ENCODE measurements around the gene PRKACB.
"Not testable (repeated sequence)": the region's sequence is repeated elsewhere in the genome, so short reads cannot be mapped to it uniquely, and the experiment has no call there.

PRKACB gene

GRCh38 chr1:84143796-84144565, at the start of gene PRKACB:
Gene PRKACB (plus strand): TSS chr1:84144271. CDS start chr1:84144362, 91 bp downstream.
- DNase-seq = no peak

GRCh38 chr1:84095308-84095707, 48.8 kb upstream of the PRKACB start:
- no peak for DNase-seq

- no peak for DNase-seq
These were observed 47.9 kb upstream of the PRKACB start for GRCh38 chr1:84096176-84096575.

- DNase-seq = no peak
These were observed 42.9 kb upstream of the PRKACB start for GRCh38 chr1:84101204-84101603.

GRCh38 chr1:84103197-84103992, 40.7 kb upstream of the PRKACB start:
- DNase-seq = no peak

GRCh38 chr1:84107538-84107937, 36.5 kb upstream of the PRKACB start:
- DNase-seq = not testable (repeated sequence)

- no peak for DNase-seq
These were observed 36.1 kb upstream of the PRKACB start for GRCh38 chr1:84107955-84108354.

GRCh38 chr1:84108900-84109578, 35.0 kb upstream of the PRKACB start:
- no peak for DNase-seq

- no peak for DNase-seq
These were observed 33.4 kb upstream of the PRKACB start for GRCh38 chr1:84110629-84111028.

- DNase-seq = no peak
These were observed 27.5 kb upstream of the PRKACB start for GRCh38 chr1:84116558-84116957.

GRCh38 chr1:84117868-84118267, 26.2 kb upstream of the PRKACB start:
- DNase-seq = no peak

- no peak for DNase-seq
These were observed 22.7 kb upstream of the PRKACB start for GRCh38 chr1:84121360-84121759.

GRCh38 chr1:84122780-84123382, 21.2 kb upstream of the PRKACB start:
- no peak for DNase-seq

- no peak for DNase-seq
These were observed 10.6 kb upstream of the PRKACB start for GRCh38 chr1:84133479-84133878.

GRCh38 chr1:84135341-84135740, 8.7 kb upstream of the PRKACB start:
- DNase-seq = no peak

GRCh38 chr1:84141182-84142003, 2.7 kb upstream of the PRKACB start:
- no peak for DNase-seq

GRCh38 chr1:84145068-84145467, 997 bp downstream of the PRKACB start:
- DNase-seq = no peak

GRCh38 chr1:84146411-84147032, 2.5 kb downstream of the PRKACB start:
- DNase-seq = no peak

- DNase-seq = no peak
These were observed 4.7 kb downstream of the PRKACB start for GRCh38 chr1:84148758-84149157.

- no peak for DNase-seq
These were observed 8.6 kb downstream of the PRKACB start for GRCh38 chr1:84152649-84153056.

GRCh38 chr1:84155517-84155916, 11.4 kb downstream of the PRKACB start:
- DNase-seq = no peak

- DNase-seq = no peak
These were observed 12.1 kb downstream of the PRKACB start for GRCh38 chr1:84156210-84156621.
